Upper lobe of left lung (tissue), 4 donors: ENCODE data around the gene STAC3.

ENCODE experiments used
- CTCF ChIP-seq, 6 experiments: fragments of 450-650 bp in 4 of 6; fragments of 200-600 bp in 2 of 6; sonication (generic) in 2 of 6; IDR thresholded peaks; one replicate each; pipeline ENCODE4 v1.5.1; 2016 to 2019; ENCODE audit warnings: antibody characterized with exemption in 6 of 6
- EP300 ChIP-seq, 4 donors: sonication (generic); formaldehyde crosslinking; IDR thresholded peaks; one replicate each; pipeline ENCODE4 v1.5.1; 2017; ENCODE audit warnings: antibody characterized with exemption in 4 of 4, control low read depth in 2 of 4
- POLR2AphosphoS5 ChIP-seq, 2 donors: sonication (generic); formaldehyde crosslinking; IDR thresholded peaks; one replicate each; pipeline ENCODE4 v1.5.1; 2017; ENCODE audit warnings: antibody characterized with exemption in 2 of 2

- TF ChIP-seq POLR2AphosphoS5 (IDR thresholded peaks at IDR 0.05): no peak
- TF ChIP-seq CTCF (IDR thresholded peaks at IDR 0.05): no peak
- TF ChIP-seq EP300 (IDR thresholded peaks at IDR 0.05): no peak
Observed at GRCh38 chr12:57296291-57296690, 45.3 kb upstream of the STAC3 start.
